ENCODE measurements around the gene BARX2. TPM values are rescaled to one million over a fixed set of nuclear protein-coding genes. Genes with fewer than 3 reads are reported as not detected.

Gene BARX2
- total and polyA plus RNA-seq, 2 of the 4 experiments (the other 2 are of a cell fraction): not detected

- DNase-seq (no peak), ATAC-seq (ENCODE audit: low read depth) (no peak)
- no peaks in the 10 kb centered on the region for H4K20me1 ChIP-seq (ENCODE audit: insufficient read depth, low read length)
- H3K4me3 ChIP-seq (ENCODE audit: insufficient read depth, low read depth, low read length): no peak overlapping the region
- H3K56ac ChIP-seq (ENCODE audit: extremely low read depth, insufficient read depth, low read length): no peak overlapping the region
- no peak overlapping the region for H2BK120ac ChIP-seq (ENCODE audit: low read depth, low read length)
- no peak overlapping the region for H3K18ac ChIP-seq (ENCODE audit: low read depth, low read length)
- H3K79me1 ChIP-seq (ENCODE audit: low read depth in 1 of 2, low read length in 2 of 2): no peaks in the 10 kb centered on the region
- in situ Hi-C loops (cut with MboI; ENCODE audit: low sequenced_read_pairs) (no loop called here), intact Hi-C loops (cut with micrococcal nuclease) (no loop called here), dilution Hi-C loops (cut with HindIII; ENCODE audit: low sequenced_read_pairs, unreplicated experiment) (no loop called here)
- CTCF ChIA-PET: no interaction called here
- no peaks in the 10 kb centered on the region for H3K36me3 ChIP-seq (ENCODE audit: control insufficient read depth, insufficient read depth, low read length)
- H3K9me1 ChIP-seq (ENCODE audit: insufficient read depth, low read length): no peaks in the 10 kb centered on the region
- no peak overlapping the region for H3K4ac ChIP-seq (ENCODE audit: low read depth, low read length)
- H3K14ac ChIP-seq (replicated peaks; ENCODE audit: low read depth, low read length): no peak overlapping the region
- no peak overlapping the region for H2AFZ ChIP-seq (replicated peaks; ENCODE audit: low read length, poor library complexity)
- no peaks in the 10 kb centered on the region for H3K4me1 ChIP-seq (ENCODE audit: control insufficient read depth, insufficient read depth, low read length)
- H2BK20ac ChIP-seq (ENCODE audit: low read depth, low read length): no peak overlapping the region
- H3K27ac ChIP-seq (ENCODE audit: insufficient read depth, low read length): no peak overlapping the region
- H4K91ac ChIP-seq (ENCODE audit: insufficient read depth, low read depth, low read length): no peak overlapping the region
- no peak overlapping the region for H4K5ac ChIP-seq (ENCODE audit: low read depth, low read length)
- no peak overlapping the region for H4K8ac ChIP-seq (ENCODE audit: low read depth in 2 of 2, low read length in 2 of 2)
- no peak overlapping the region for H2AK9ac ChIP-seq (replicated peaks; ENCODE audit: low read depth, low read length, poor library complexity)
- no peak overlapping the region for H2BK5ac ChIP-seq (ENCODE audit: low read depth, low read length, poor library complexity, severe bottlenecking)
- no peaks in the 10 kb centered on the region for H3K9me3 ChIP-seq (ENCODE audit: control insufficient read depth, insufficient read depth, low read length)
- no peaks in the 10 kb centered on the region for H3K27me3 ChIP-seq (ENCODE audit: control insufficient read depth, insufficient read depth, low read length)
- no peak overlapping the region for H2BK15ac ChIP-seq (ENCODE audit: low read depth, low read length)
- H3K9ac ChIP-seq (ENCODE audit: low read depth, low read length): no peak overlapping the region
- no peak overlapping the region for H2AK5ac ChIP-seq (ENCODE audit: low read depth, low read length)
- 29% methylated on average over 2 of the region's 3 CpGs; no CpG with 5 or more reads in 1 of the 2 experiments for WGBS, 2 experiments (ENCODE audit: extremely low coverage in 2 of 2, insufficient read length in 1 of 2)
- TF ChIP-seq NFE2L2 (IDR thresholded peaks at IDR 0.05; ENCODE audit: low read depth, low read length) (no peak), MAZ (IDR thresholded peaks at IDR 0.05; ENCODE audit: borderline replicate concordance, low read depth, low read length) (no peak), RFX5 (IDR thresholded peaks at IDR 0.05; ENCODE audit: low read depth, low read length) (no peak), CEBPB (IDR thresholded peaks at IDR 0.05; ENCODE audit: low read depth, low read length) (no peak), MAFK (IDR thresholded peaks at IDR 0.05; ENCODE audit: low read depth, low read length) (no peak), SMC3 (IDR thresholded peaks at IDR 0.05; ENCODE audit: low read depth, low read length) (no peak), RCOR1 (IDR thresholded peaks at IDR 0.05; ENCODE audit: insufficient replicate concordance, low read length) (no peak), BHLHE40 (IDR thresholded peaks at IDR 0.05; ENCODE audit: low read depth, low read length) (no peak), MXI1 (IDR thresholded peaks at IDR 0.05; ENCODE audit: borderline replicate concordance, low read depth, low read length) (no peak), RAD21 (IDR thresholded peaks at IDR 0.05; ENCODE audit: low read length) (no peak)
- TF ChIP-seq, protein P1, sequence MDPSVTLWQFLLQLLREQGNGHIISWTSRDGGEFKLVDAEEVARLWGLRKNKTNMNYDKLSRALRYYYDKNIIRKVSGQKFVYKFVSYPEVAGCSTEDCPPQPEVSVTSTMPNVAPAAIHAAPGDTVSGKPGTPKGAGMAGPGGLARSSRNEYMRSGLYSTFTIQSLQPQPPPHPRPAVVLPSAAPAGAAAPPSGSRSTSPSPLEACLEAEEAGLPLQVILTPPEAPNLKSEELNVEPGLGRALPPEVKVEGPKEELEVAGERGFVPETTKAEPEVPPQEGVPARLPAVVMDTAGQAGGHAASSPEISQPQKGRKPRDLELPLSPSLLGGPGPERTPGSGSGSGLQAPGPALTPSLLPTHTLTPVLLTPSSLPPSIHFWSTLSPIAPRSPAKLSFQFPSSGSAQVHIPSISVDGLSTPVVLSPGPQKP (IDR thresholded peaks at IDR 0.05; ENCODE audit: borderline replicate concordance, low read depth, low read length): no peak
- TF ChIP-seq, protein P2, sequence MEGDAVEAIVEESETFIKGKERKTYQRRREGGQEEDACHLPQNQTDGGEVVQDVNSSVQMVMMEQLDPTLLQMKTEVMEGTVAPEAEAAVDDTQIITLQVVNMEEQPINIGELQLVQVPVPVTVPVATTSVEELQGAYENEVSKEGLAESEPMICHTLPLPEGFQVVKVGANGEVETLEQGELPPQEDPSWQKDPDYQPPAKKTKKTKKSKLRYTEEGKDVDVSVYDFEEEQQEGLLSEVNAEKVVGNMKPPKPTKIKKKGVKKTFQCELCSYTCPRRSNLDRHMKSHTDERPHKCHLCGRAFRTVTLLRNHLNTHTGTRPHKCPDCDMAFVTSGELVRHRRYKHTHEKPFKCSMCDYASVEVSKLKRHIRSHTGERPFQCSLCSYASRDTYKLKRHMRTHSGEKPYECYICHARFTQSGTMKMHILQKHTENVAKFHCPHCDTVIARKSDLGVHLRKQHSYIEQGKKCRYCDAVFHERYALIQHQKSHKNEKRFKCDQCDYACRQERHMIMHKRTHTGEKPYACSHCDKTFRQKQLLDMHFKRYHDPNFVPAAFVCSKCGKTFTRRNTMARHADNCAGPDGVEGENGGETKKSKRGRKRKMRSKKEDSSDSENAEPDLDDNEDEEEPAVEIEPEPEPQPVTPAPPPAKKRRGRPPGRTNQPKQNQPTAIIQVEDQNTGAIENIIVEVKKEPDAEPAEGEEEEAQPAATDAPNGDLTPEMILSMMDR (conservative IDR thresholded peaks at IDR 0.05; ENCODE audit: low read depth, low read length): no peak
- H3K23ac ChIP-seq (ENCODE audit: low read depth, low read length): no peak overlapping the region
- H3K4me2 ChIP-seq (ENCODE audit: low read depth, low read length): no peak overlapping the region
- POLR2A ChIA-PET (ENCODE audit: unreplicated experiment): no interaction called here
- BruUV-seq (replicated peaks): no TSS peak
Measured at GRCh38 chr11:129410395-129410960, 34.8 kb downstream of the BARX2 start.

Measured in IMR-90 (cell line).